ENCODE data around the gene DNAJB1. TPM values are rescaled to one million over a fixed set of nuclear protein-coding genes. Genes with fewer than 3 reads are reported as not detected.

Gene DNAJB1
- total RNA-seq, 1 experiment from 2014 or later, result 122 TPM

DNA sequence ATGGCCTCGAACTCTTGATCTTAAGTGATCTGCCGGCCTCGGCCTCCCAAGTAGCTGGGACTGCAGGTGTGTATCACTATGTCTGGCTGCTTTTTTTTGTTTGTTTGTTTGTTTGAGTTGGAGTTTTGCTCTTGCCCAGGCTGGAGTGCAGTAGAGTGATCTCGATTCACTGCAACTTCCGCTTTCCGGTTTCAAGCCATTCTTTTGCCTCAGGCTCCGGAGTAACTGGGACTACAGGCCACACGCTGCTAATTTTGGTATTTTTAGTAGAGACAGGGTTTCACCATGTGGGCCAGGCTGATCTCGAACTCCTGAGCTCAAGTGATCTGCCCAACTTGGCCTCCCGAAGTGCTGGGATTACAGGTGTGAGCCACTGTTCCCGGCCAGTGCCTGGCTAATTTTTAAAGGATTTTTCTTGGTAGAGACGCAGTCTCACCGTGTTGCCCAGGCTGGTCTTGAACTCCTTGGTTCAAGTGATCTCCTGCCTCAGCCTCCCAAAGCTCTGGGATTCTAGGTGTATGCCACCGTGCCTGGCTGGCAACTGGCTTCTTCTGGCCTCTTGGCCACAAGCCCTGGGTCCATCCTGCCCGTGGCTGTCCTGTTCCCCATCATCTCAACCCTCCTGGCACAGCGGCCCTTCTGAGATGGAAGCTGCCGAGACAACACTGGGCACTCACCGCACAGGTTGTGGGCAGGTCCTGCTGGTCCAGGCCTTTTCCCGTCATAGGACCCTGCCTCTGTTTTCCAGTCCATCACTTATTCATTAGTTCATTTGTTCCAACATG lies 22.7 kb upstream of the DNAJB1 start:
- BruUV-seq (replicated peaks), result no TSS peak
- TF ChIP-seq, protein P1, sequence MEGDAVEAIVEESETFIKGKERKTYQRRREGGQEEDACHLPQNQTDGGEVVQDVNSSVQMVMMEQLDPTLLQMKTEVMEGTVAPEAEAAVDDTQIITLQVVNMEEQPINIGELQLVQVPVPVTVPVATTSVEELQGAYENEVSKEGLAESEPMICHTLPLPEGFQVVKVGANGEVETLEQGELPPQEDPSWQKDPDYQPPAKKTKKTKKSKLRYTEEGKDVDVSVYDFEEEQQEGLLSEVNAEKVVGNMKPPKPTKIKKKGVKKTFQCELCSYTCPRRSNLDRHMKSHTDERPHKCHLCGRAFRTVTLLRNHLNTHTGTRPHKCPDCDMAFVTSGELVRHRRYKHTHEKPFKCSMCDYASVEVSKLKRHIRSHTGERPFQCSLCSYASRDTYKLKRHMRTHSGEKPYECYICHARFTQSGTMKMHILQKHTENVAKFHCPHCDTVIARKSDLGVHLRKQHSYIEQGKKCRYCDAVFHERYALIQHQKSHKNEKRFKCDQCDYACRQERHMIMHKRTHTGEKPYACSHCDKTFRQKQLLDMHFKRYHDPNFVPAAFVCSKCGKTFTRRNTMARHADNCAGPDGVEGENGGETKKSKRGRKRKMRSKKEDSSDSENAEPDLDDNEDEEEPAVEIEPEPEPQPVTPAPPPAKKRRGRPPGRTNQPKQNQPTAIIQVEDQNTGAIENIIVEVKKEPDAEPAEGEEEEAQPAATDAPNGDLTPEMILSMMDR (conservative IDR thresholded peaks at IDR 0.05; ENCODE audit: low read depth, low read length), result no peak
- TF ChIP-seq EZH2 (IDR thresholded peaks at IDR 0.05; ENCODE audit: borderline replicate concordance, low read depth, low read length, poor library complexity, severe bottlenecking), result no peak
- Histone ChIP-seq H3K27ac (ENCODE audit: low read depth, low read length, poor library complexity, severe bottlenecking) (no peak overlapping the region), H3K36me3 (ENCODE audit: insufficient read depth, low read length, poor library complexity, severe bottlenecking) (no peaks in the 10 kb centered on the region), H3K27me3 (replicated peaks; ENCODE audit: insufficient read depth, low read depth, low read length, poor library complexity) (no peaks in the 10 kb centered on the region), H3K9me3 (ENCODE audit: low read depth, low read length, poor library complexity, severe bottlenecking) (no peaks in the 10 kb centered on the region), H3K4me3 (ENCODE audit: low read depth, low read length, poor library complexity, severe bottlenecking) (no peak overlapping the region), H3K4me1 (ENCODE audit: insufficient read depth, low read length, poor library complexity, severe bottlenecking) (peaks cover 23% of the 10 kb centered on the region)
- intact Hi-C loops (cut with micrococcal nuclease; ENCODE audit: unreplicated experiment), result no loop called here
- CTCF ChIA-PET, result no interaction called here
- DNase-seq (ENCODE audit: low spot score), result no peak
- POLR2A ChIA-PET (ENCODE audit: low non-redundant PET), result no interaction called here

DNA sequence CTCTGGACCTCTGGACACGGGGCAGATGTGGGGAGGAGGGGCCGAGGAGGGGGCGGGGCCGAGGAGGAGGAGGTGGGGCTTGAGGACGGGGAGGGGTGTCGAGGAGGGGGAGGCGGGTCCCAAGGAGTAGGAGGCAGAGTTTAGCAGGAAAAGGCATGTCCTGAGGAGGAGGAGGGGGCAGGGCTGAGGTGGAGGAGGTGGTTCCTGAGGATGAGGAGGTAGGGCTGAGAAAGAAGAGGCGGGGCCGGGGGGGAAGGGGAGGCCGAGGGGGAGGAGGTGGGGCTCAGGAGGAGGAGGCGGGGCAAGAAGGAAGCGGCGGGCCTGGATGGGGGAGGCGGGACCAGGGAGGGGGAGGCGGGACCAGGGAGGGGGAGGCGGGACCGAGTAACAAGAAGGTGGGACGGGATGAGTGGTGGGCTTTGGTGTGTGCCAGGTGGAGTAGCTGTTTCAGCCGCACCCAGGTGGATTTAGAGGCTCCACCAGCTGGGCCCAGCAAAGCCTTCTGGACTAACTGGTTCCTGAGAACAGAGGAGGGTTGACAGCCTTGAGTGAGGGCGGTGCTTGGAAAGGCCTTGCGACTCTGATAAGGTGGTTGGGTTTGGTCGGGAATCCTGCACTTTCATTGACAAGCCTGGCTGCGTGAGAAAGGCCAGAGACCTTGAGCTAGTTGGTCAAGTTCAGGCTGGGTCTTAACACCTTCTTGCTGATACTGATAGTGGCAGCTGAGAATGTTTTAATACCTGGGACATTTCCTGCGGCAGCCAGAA lies 18.9 kb upstream of the DNAJB1 start:
- CTCF ChIA-PET, result no interaction called here

DNA sequence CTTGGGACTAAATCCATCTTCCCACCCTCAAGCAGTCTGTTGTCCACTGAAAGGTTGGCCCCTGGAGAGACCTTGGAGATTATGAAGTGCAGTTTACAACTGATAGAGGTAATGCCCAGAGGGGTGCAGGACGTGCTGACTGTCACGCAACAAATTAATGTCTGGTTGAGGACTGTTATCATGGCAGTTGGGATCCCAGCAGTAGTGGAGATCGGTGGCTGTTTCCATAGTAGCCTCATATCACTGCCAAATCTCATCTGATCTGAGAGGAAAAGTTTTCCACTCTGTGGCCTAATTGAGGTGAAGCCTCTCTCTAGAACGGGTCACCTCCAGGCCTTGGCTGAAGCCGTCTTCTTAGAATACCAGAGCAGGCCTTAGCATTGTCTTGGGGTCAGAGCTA lies 15.3 kb upstream of the DNAJB1 start:
- no peak overlapping the region for H3K4me3 ChIP-seq (ENCODE audit: low read depth, low read length, poor library complexity, severe bottlenecking)
- TF ChIP-seq, protein P1 (conservative IDR thresholded peaks at IDR 0.05; ENCODE audit: low read depth, low read length), result no peak
- no peak for TF ChIP-seq EZH2 (IDR thresholded peaks at IDR 0.05; ENCODE audit: borderline replicate concordance, low read depth, low read length, poor library complexity, severe bottlenecking)
- H3K9me3 ChIP-seq (ENCODE audit: low read depth, low read length, poor library complexity, severe bottlenecking), result no peaks in the 10 kb centered on the region
- H3K27me3 ChIP-seq (replicated peaks; ENCODE audit: insufficient read depth, low read depth, low read length, poor library complexity), result no peaks in the 10 kb centered on the region
- no TSS peak for BruUV-seq (replicated peaks)
- no peak overlapping the region for H3K27ac ChIP-seq (ENCODE audit: low read depth, low read length, poor library complexity, severe bottlenecking)
- no peaks in the 10 kb centered on the region for H3K36me3 ChIP-seq (ENCODE audit: insufficient read depth, low read length, poor library complexity, severe bottlenecking)
- no peak for DNase-seq (ENCODE audit: low spot score)
- ChIA-PET POLR2A (ENCODE audit: low non-redundant PET) (interaction anchor here (0.6 kb wide), 1 partner anchor 78 kb away, joined by 4 read pairs; no protein-coding TSS in a partner anchor), CTCF (no interaction called here)
- intact Hi-C loops (cut with micrococcal nuclease; ENCODE audit: unreplicated experiment), result no loop called here
- no peaks in the 10 kb centered on the region for H3K4me1 ChIP-seq (ENCODE audit: insufficient read depth, low read length, poor library complexity, severe bottlenecking)

More for the DNA sequence above, 18.9 kb upstream of the DNAJB1 start:
- Histone ChIP-seq H3K4me3 (ENCODE audit: low read depth, low read length, poor library complexity, severe bottlenecking) (no peak overlapping the region), H3K9me3 (ENCODE audit: low read depth, low read length, poor library complexity, severe bottlenecking) (no peaks in the 10 kb centered on the region), H3K4me1 (ENCODE audit: insufficient read depth, low read length, poor library complexity, severe bottlenecking) (no peaks in the 10 kb centered on the region), H3K36me3 (ENCODE audit: insufficient read depth, low read length, poor library complexity, severe bottlenecking) (no peaks in the 10 kb centered on the region), H3K27ac (ENCODE audit: low read depth, low read length, poor library complexity, severe bottlenecking) (no peak overlapping the region), H3K27me3 (replicated peaks; ENCODE audit: insufficient read depth, low read depth, low read length, poor library complexity) (no peaks in the 10 kb centered on the region)
- intact Hi-C loops (cut with micrococcal nuclease; ENCODE audit: unreplicated experiment), result no loop called here
- DNase-seq (ENCODE audit: low spot score), result peak; percentile 75
- POLR2A ChIA-PET (ENCODE audit: low non-redundant PET), result no interaction called here
- TF ChIP-seq, protein P1 (conservative IDR thresholded peaks at IDR 0.05; ENCODE audit: low read depth, low read length), result no peak
- no peak for TF ChIP-seq EZH2 (IDR thresholded peaks at IDR 0.05; ENCODE audit: borderline replicate concordance, low read depth, low read length, poor library complexity, severe bottlenecking)
- no TSS peak for BruUV-seq (replicated peaks)

Data from A673 (cell line).